Endothelial cell of umbilical vein (primary cell): ENCODE results near the gene HDAC8. TPM values are rescaled to one million over a fixed set of nuclear protein-coding genes. Genes with fewer than 3 reads are reported as not detected.

Experiments used
- BruUV-seq: library from RNA; stranded (reverse); fragments of 400-500 nt; replicated peaks from 2 replicates; lab custom pipeline; 2021; lab: Mats Ljungman, UMichigan
- CTCF ChIA-PET: fragments of 300-600, 350-600 bp; sonication (Branson Sonifier 250); formaldehyde crosslinking; loops from one replicate; lab custom pipeline; 2021; ENCODE audit warnings: antibody characterized with exemption, inconsistent platforms; lab: Charles Lee
- POLR2A ChIA-PET: fragments of 300-600, 350-600 bp; sonication (Branson Sonifier 250); formaldehyde crosslinking; loops from one replicate; lab custom pipeline; 2021; ENCODE audit warnings: antibody characterized with exemption, inconsistent platforms; lab: Charles Lee
- DNase-seq: peaks from one replicate; pipeline ENCODE4 v3.0.0-alpha.2; 2011; ENCODE audit warnings: low read depth, low spot score
- FAIRE-seq: peaks from 2 replicates; lab custom pipeline; 2011; peaks lifted over from hg19 to GRCh38; lab: Jason Lieb, UNC
- H2AFZ ChIP-seq: 2 replicates; pipeline ENCODE4 v1.6.0; 2012; ENCODE audit warnings: low read depth, low read length, control low read depth, inconsistent platforms
- H3K27ac ChIP-seq: 2 replicates; pipeline ENCODE4 v1.5.1; 2011; ENCODE audit warnings: low read depth, mild to moderate bottlenecking, control low read depth, low read length, moderate library complexity; ENCODE audit not compliant: insufficient read depth
- H3K27me3 ChIP-seq, 2 experiments: 2 replicates each; pipeline versions ENCODE4 v1.6.0 to v1.6.1; 2011; ENCODE audit warnings: low read length in 2 of 2, mixed read lengths in 1 of 2; ENCODE audit not compliant: control insufficient read depth in 2 of 2, insufficient read depth in 2 of 2
- H3K36me3 ChIP-seq, 2 experiments: 2 replicates in 1 of 2; 3 replicates in 1 of 2; pipeline ENCODE4 v1.5.1; 2011; ENCODE audit warnings: low read length in 2 of 2, mild to moderate bottlenecking in 1 of 2, moderate library complexity in 1 of 2; ENCODE audit not compliant: control insufficient read depth in 2 of 2, insufficient read depth in 2 of 2; ENCODE audit errors: extremely low read depth in 1 of 2
- H3K4me1 ChIP-seq: 3 replicates; pipeline ENCODE4 v1.5.1; 2011; ENCODE audit warnings: mild to moderate bottlenecking, low read length; ENCODE audit not compliant: control insufficient read depth, insufficient read depth; ENCODE audit errors: extremely low read depth
- H3K4me2 ChIP-seq: 2 replicates; pipeline ENCODE4 v1.6.1; 2011; ENCODE audit warnings: low read length, control low read depth, mixed read lengths; ENCODE audit not compliant: insufficient read depth
- H3K4me3 ChIP-seq, 3 experiments: fragments of 200-600 bp in 1 of 3; sonication (generic), shearing (Covaris generic) in 1 of 3; replicated peaks in 1 of 3; 2 replicates each; pipeline ENCODE4 v1.5.1; 2011 to 2016; ENCODE audit warnings: control low read depth in 3 of 3, low read length in 3 of 3, mild to moderate bottlenecking in 2 of 3, inconsistent platforms in 1 of 3, low read depth in 1 of 3, moderate library complexity in 1 of 3; ENCODE audit not compliant: insufficient read depth in 1 of 3
- H3K79me2 ChIP-seq: 2 replicates; pipeline ENCODE4 v1.6.0; 2012; ENCODE audit warnings: low read length, inconsistent platforms; ENCODE audit not compliant: control insufficient read depth, insufficient read depth
- H3K9ac ChIP-seq: replicated peaks from 2 replicates; pipeline ENCODE3; 2011; ENCODE audit warnings: low read length, control low read depth; ENCODE audit not compliant: insufficient read depth; ENCODE audit errors: extremely low read depth
- H3K9me1 ChIP-seq: replicated peaks from 3 replicates; pipeline ENCODE4 v1.6.0; 2011; ENCODE audit warnings: mild to moderate bottlenecking, low read length; ENCODE audit not compliant: control insufficient read depth, insufficient read depth; ENCODE audit errors: extremely low read depth
- H3K9me3 ChIP-seq: replicated peaks from 2 replicates; pipeline ENCODE4 v1.5.1; 2012; ENCODE audit warnings: low read length, inconsistent platforms; ENCODE audit not compliant: control insufficient read depth, insufficient read depth
- H4K20me1 ChIP-seq: replicated peaks from 2 replicates; pipeline ENCODE3; 2011; ENCODE audit warnings: mild to moderate bottlenecking, low read length; ENCODE audit not compliant: control insufficient read depth, insufficient read depth; ENCODE audit errors: extremely low read depth
- CTCF ChIP-seq, 2 donors: IDR thresholded peaks; 1 replicate in 1 of 2; 2 replicates in 1 of 2; pipeline ENCODE4 v1.5.1; 2011; ENCODE audit warnings: low read length in 2 of 2, mild to moderate bottlenecking in 2 of 2, moderate library complexity in 2 of 2, control low read depth in 1 of 2, inconsistent platforms in 1 of 2, low read depth in 1 of 2; ENCODE audit not compliant: insufficient read depth in 1 of 2; ENCODE audit errors: extremely low read depth in 1 of 2
- EZH2 ChIP-seq: IDR thresholded peaks from 2 replicates; pipeline ENCODE4 v1.6.1; 2012; ENCODE audit warnings: borderline replicate concordance, low read depth, mild to moderate bottlenecking, moderate library complexity, low read length, inconsistent platforms; ENCODE audit not compliant: severe bottlenecking
- FOS ChIP-seq: IDR thresholded peaks from 2 replicates; pipeline ENCODE4 v1.6.1; 2011; ENCODE audit warnings: mild to moderate bottlenecking, low read length, moderate library complexity, borderline replicate concordance; ENCODE audit not compliant: insufficient read depth
- GATA2 ChIP-seq: IDR thresholded peaks from 2 replicates; pipeline ENCODE4 v1.7.0; 2011; ENCODE audit warnings: low read depth, mild to moderate bottlenecking, moderate library complexity, mixed read lengths, low read length; ENCODE audit not compliant: insufficient read length, insufficient read depth
- JUN ChIP-seq: IDR thresholded peaks from 2 replicates; pipeline ENCODE4 v1.6.1; 2011; ENCODE audit warnings: borderline replicate concordance, low read depth; ENCODE audit not compliant: insufficient read length, insufficient read depth
- MAX ChIP-seq: IDR thresholded peaks from 2 replicates; pipeline ENCODE4 v1.6.1; 2011; ENCODE audit not compliant: insufficient read depth, insufficient read length
- MYC ChIP-seq: IDR thresholded peaks from one replicate; pipeline ENCODE4 v1.6.1; 2011; ENCODE audit warnings: mild to moderate bottlenecking, low read depth, low read length
- POLR2A ChIP-seq: IDR thresholded peaks from 2 replicates; pipeline ENCODE4 v1.6.1; 2012; ENCODE audit warnings: low read depth, mild to moderate bottlenecking, control low read depth, low read length
- POLR2AphosphoS5 ChIP-seq: IDR thresholded peaks from 2 replicates; pipeline ENCODE4 v1.6.1; 2012; ENCODE audit warnings: low read depth, mild to moderate bottlenecking, control low read depth, low read length, moderate library complexity; ENCODE audit not compliant: insufficient read depth
- dilution Hi-C: fragments of 300-500 bp; cut with MboI; formaldehyde crosslinking; loops from one replicate; pipeline ENCODE4 v1.15.0; 2019; ENCODE audit warnings: low sequenced_read_pairs; ENCODE audit not compliant: extremely low pct_ligation_motif_present
- intact Hi-C: fragments of 100-400 bp; cut with micrococcal nuclease; formaldehyde crosslinking; loops from one replicate; pipeline ENCODE4 v1.10.0; 2022
- polyA plus RNA-seq, 4 experiments: library from polyadenylated mRNA; depleted of rRNA in 3 of 4; stranded (reverse) in 3 of 4; unstranded in 1 of 4; fragments of >200 nt; gene quantifications; 2 replicates each; pipeline versions ENCODE4 v1.2.1 to v1.2.3, GENCODE V29; 2011 to 2012; ENCODE audit warnings: missing spikeins in 1 of 4
- total RNA-seq: library from RNA; stranded (reverse); gene quantifications from 2 replicates; pipeline ENCODE4 v1.2.3, GENCODE V29; 2021

Gene HDAC8
- total and polyA plus RNA-seq, 2 donors (not counting 3 experiments of a cell fraction or from before 2014, with no cell fraction given), result 17.6 to 37.2 TPM

GRCh38 chrX:72299891-72300630, 272.6 kb downstream of the HDAC8 start:
- ChIA-PET POLR2A (no interaction called here), CTCF (interaction anchor here (0.7 kb wide), 1 partner anchor 240 kb away, joined by 4 read pairs; no protein-coding TSS in a partner anchor)
- TF ChIP-seq EZH2 (no peak), MYC (no peak), MAX (no peak), JUN (no peak), FOS (no peak), POLR2AphosphoS5 (no peak), GATA2 (no peak), POLR2A (no peak), CTCF (IDR thresholded peaks at IDR 0.05; ENCODE audit: extremely low read depth in 1 of 2, insufficient read depth in 1 of 2, low read depth in 1 of 2, low read length in 2 of 2) (no peak)
- intact Hi-C loops, result no loop called here
- H3K9ac ChIP-seq, result no peak overlapping the region
- no peak overlapping the region for H3K4me2 ChIP-seq
- H3K27me3 ChIP-seq, result peaks cover 44 to 46% of the 10 kb centered on the region in 2 experiments
- H2AFZ ChIP-seq, result no peak overlapping the region
- no peaks in the 10 kb centered on the region for H3K79me2 ChIP-seq
- no peak for DNase-seq
- no peak for FAIRE-seq
- no peak overlapping the region for H3K27ac ChIP-seq
- dilution Hi-C loops, result no loop called here
- H3K36me3 ChIP-seq, result no peaks in the 10 kb centered on the region
- no peaks in the 10 kb centered on the region for H4K20me1 ChIP-seq
- peaks cover 2% of the 10 kb centered on the region for H3K4me1 ChIP-seq
- no TSS peak for BruUV-seq
- H3K4me3 ChIP-seq, result no peak overlapping the region
- H3K9me3 ChIP-seq, result no peaks in the 10 kb centered on the region
- no peaks in the 10 kb centered on the region for H3K9me1 ChIP-seq
